GM23338 (cell line): ENCODE results near the gene AR. TPM values are rescaled to one million over a fixed set of nuclear protein-coding genes. Genes with fewer than 3 reads are reported as not detected.

Experiments used
- ATAC-seq: fragments of 200-7000 bp; cut with Tn5 transposase; 3 replicates; pipeline ENCODE4 v1.9.1; 2020
- DNase-seq: peaks from one replicate; pipeline ENCODE4 v3.0.0-alpha.2; 2015; ENCODE audit warnings: low spot score
- H2AFZ ChIP-seq: fragments of 200-600 bp; sonication (generic); 2 replicates; pipeline ENCODE4 v1.8.0; 2016; ENCODE audit warnings: antibody characterized with exemption, mild to moderate bottlenecking, moderate library complexity
- H3F3A ChIP-seq: fragments of 200-600 bp; sonication (generic); replicated peaks from 2 replicates; pipeline ENCODE4 v1.8.0; 2017; ENCODE audit warnings: antibody characterized with exemption, mixed run types, low read depth
- H3K27ac ChIP-seq: fragments of 200-600 bp; sonication (generic); 2 replicates; pipeline ENCODE4 v1.6.1; 2016; ENCODE audit warnings: low read depth
- H3K27me3 ChIP-seq: fragments of 200-600 bp; sonication (generic); 2 replicates; pipeline ENCODE4 v1.8.0; 2016; ENCODE audit warnings: mild to moderate bottlenecking, mixed run types, moderate library complexity; ENCODE audit not compliant: insufficient read depth
- H3K36me3 ChIP-seq: fragments of 200-600 bp; sonication (generic); 2 replicates; pipeline ENCODE4 v1.8.0; 2016; ENCODE audit warnings: mild to moderate bottlenecking; ENCODE audit not compliant: insufficient read depth
- H3K4me1 ChIP-seq: fragments of 200-600 bp; sonication (generic); 2 replicates; pipeline ENCODE4 v1.8.0; 2016; ENCODE audit warnings: mild to moderate bottlenecking, moderate library complexity; ENCODE audit not compliant: insufficient read depth
- H3K4me2 ChIP-seq: fragments of 200-600 bp; sonication (generic); 2 replicates; pipeline ENCODE4 v1.7.1; 2017; ENCODE audit warnings: mixed run types
- H3K4me3 ChIP-seq: fragments of 200-600 bp; sonication (generic); 2 replicates; pipeline ENCODE4 v1.6.1; 2016; ENCODE audit warnings: mixed run types
- H3K79me2 ChIP-seq: fragments of 200-600 bp; sonication (generic); replicated peaks from 2 replicates; pipeline ENCODE4 v1.8.0; 2017; ENCODE audit warnings: mild to moderate bottlenecking; ENCODE audit not compliant: insufficient read depth
- H3K9me2 ChIP-seq: fragments of 200-600 bp; sonication (generic); 2 replicates; pipeline ENCODE4 v1.8.0; 2017; ENCODE audit not compliant: insufficient read depth
- H4K20me1 ChIP-seq: fragments of 200-600 bp; sonication (generic); replicated peaks from 2 replicates; pipeline ENCODE4 v1.8.0; 2017; ENCODE audit warnings: mild to moderate bottlenecking; ENCODE audit not compliant: insufficient read depth
- H3K27ac Mint-ChIP-seq: 2 replicates; pipeline ENCODE4 v1.8.0; 2020; ENCODE audit warnings: inconsistent platforms, mild to moderate bottlenecking, moderate library complexity, mixed read lengths
- H3K27me3 Mint-ChIP-seq: 3 replicates; pipeline ENCODE4 v1.8.0; 2022; ENCODE audit warnings: low read depth, mild to moderate bottlenecking, moderate library complexity, mixed read lengths, inconsistent platforms; ENCODE audit not compliant: insufficient read depth, poor library complexity
- H3K36me3 Mint-ChIP-seq: 3 replicates; pipeline ENCODE4 v1.8.0; 2021; ENCODE audit warnings: low read depth, mild to moderate bottlenecking, inconsistent platforms, moderate library complexity, mixed read lengths
- H3K4me1 Mint-ChIP-seq: 3 replicates; pipeline ENCODE4 v1.8.0; 2020; ENCODE audit warnings: mild to moderate bottlenecking, inconsistent platforms, mixed read lengths
- H3K4me3 Mint-ChIP-seq: 3 replicates; pipeline ENCODE4 v1.8.0; 2021; ENCODE audit warnings: moderate library complexity, mild to moderate bottlenecking, inconsistent platforms, mixed read lengths
- H3K9me3 Mint-ChIP-seq: 3 replicates; pipeline ENCODE4 v1.8.0; 2020; ENCODE audit warnings: moderate library complexity, mild to moderate bottlenecking, inconsistent platforms, mixed read lengths
- CREB1 ChIP-seq: fragments of 250-450 bp; sonication (Bioruptor Pico); IDR thresholded peaks from 2 replicates; pipeline ENCODE4 v1.5.0; 2020; ENCODE audit warnings: low read depth, mild to moderate bottlenecking, moderate library complexity
- ETS1 ChIP-seq: IDR thresholded peaks from 2 replicates; pipeline ENCODE4 v1.6.1; 2016; ENCODE audit warnings: antibody characterized with exemption
- EZH2 ChIP-seq: fragments of 200-600 bp; sonication (generic); IDR thresholded peaks from one replicate; pipeline ENCODE4 v1.8.0; 2017; ENCODE audit warnings: antibody characterized with exemption, mild to moderate bottlenecking, low read depth; ENCODE audit not compliant: unreplicated experiment
- EZH2phosphoT487 ChIP-seq: fragments of 200-600 bp; sonication (generic); IDR thresholded peaks from one replicate; pipeline ENCODE4 v1.8.1; 2018; ENCODE audit warnings: antibody characterized with exemption; ENCODE audit not compliant: unreplicated experiment
- JUNB ChIP-seq: IDR thresholded peaks from one replicate; pipeline ENCODE4 v1.6.1; 2016; ENCODE audit warnings: antibody characterized with exemption; ENCODE audit not compliant: unreplicated experiment
- NANOG ChIP-seq: IDR thresholded peaks from 2 replicates; pipeline ENCODE4 v1.6.1; 2016; ENCODE audit warnings: antibody characterized with exemption, borderline replicate concordance
- POLR2AphosphoS5 ChIP-seq: IDR thresholded peaks from 2 replicates; pipeline ENCODE4 v1.6.1; 2016; ENCODE audit warnings: antibody characterized with exemption, low read depth
- REST ChIP-seq: IDR thresholded peaks from one replicate; pipeline ENCODE4 v1.6.1; 2018; ENCODE audit warnings: antibody characterized with exemption; ENCODE audit not compliant: unreplicated experiment
- STAT1 ChIP-seq: IDR thresholded peaks from one replicate; pipeline ENCODE4 v1.6.1; 2016; ENCODE audit warnings: antibody characterized with exemption; ENCODE audit not compliant: unreplicated experiment
- ZNF114 ChIP-seq: fragments of 250-450 bp; sonication (Bioruptor Pico); IDR thresholded peaks from 2 replicates; pipeline ENCODE4 v1.5.0; 2020; ENCODE audit warnings: mild to moderate bottlenecking, moderate library complexity
- ZNF331 ChIP-seq: fragments of 250-450 bp; sonication (Bioruptor Pico); IDR thresholded peaks from 2 replicates; pipeline ENCODE4 v1.5.0; 2020; ENCODE audit warnings: low read depth, mild to moderate bottlenecking, moderate library complexity
- polyA plus RNA-seq: library from polyadenylated mRNA; unstranded; fragments of >200 nt; fragmentation: Nextera tagmentation; extraction: Ambion mirVana; gene quantifications from 2 replicates; pipeline ENCODE4 v1.2.1, GENCODE V29; 2016
- total RNA-seq: library from RNA; depleted of rRNA; stranded (reverse); fragments of >200 nt; shearing (Covaris generic); gene quantifications from 2 replicates; pipeline ENCODE4 v1.2.3, GENCODE V29; 2014
- TF ChIP-seq, protein P1 (sequence below): fragments of 250-450 bp; sonication (Bioruptor Pico); IDR thresholded peaks from 2 replicates; pipeline ENCODE4 v1.5.0; 2020; ENCODE audit warnings: mild to moderate bottlenecking, moderate library complexity
- TF ChIP-seq, protein P2 (sequence below), 2 experiments: fragments of 200-600 bp in 1 of 2; sonication (generic) in 1 of 2; conservative IDR thresholded peaks; 2 replicates each; pipeline versions ENCODE4 v1.5.1 to v1.6.1; 2016 to 2017; ENCODE audit warnings: antibody characterized with exemption in 2 of 2, low read depth in 2 of 2, mild to moderate bottlenecking in 2 of 2, moderate library complexity in 1 of 2

Gene AR
- total and polyA plus RNA-seq, 2 experiments from 2014 or later, result 11.2 to 13.3 TPM

DNA sequence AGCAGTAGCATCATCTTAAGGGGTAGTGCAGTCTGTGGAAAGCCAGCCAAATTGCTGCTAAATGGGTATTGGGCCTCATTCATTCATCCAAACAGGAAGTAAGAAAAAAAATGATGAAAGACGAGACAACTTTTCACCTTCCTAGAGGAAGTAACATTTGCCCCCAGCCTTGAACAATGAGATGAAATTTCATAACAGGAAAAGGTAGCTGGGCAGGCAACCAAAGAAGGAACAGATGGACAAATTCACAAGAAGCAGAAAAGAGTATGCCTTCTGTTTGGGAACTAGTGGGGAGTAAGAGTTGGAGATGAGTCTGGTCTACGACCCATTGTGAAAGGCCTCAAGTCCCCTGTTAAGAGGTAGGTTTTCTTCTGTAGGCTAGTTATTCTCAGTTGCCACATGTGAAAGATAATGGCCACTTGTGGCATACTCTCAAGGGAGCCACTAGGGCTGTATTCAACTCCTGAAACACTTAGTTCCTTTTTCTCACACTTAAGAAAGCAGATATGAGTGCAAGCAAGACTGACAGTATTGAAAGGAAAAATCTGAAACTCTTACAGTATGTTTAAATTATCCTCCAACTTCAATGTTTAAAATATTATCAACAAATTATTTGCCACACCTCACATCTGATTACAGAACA, 190.4 kb downstream of the AR start:
- Histone ChIP-seq H2AFZ (no peak overlapping the region), H3K27me3 (no peaks in the 10 kb centered on the region), H3K4me2 (no peak overlapping the region), H3F3A (no peaks in the 10 kb centered on the region), H3K4me3 (no peak overlapping the region), H3K79me2 (no peaks in the 10 kb centered on the region), H3K36me3 (no peaks in the 10 kb centered on the region), H3K4me1 (no peaks in the 10 kb centered on the region), H3K9me2 (no peaks in the 10 kb centered on the region), H4K20me1 (no peaks in the 10 kb centered on the region), H3K27ac (no peak overlapping the region)
- ATAC-seq (no peak), DNase-seq (no peak)
- Mint-ChIP-seq H3K4me3 (no peak overlapping the region), H3K9me3 (no peaks in the 10 kb centered on the region; the same call in 2 of the 3 replicates), H3K4me1 (no peaks in the 10 kb centered on the region), H3K27ac (no peak overlapping the region), H3K36me3 (no peaks in the 10 kb centered on the region), H3K27me3 (no peaks in the 10 kb centered on the region)
- TF ChIP-seq ZNF331, result no peak
- TF ChIP-seq ZNF114 (CRISPR knock-in tag), result no peak
- TF ChIP-seq EZH2phosphoT487, result no peak
- no peak for TF ChIP-seq CREB1
- no peak for TF ChIP-seq REST
- no peak for TF ChIP-seq JUNB
- no peak for TF ChIP-seq POLR2AphosphoS5
- TF ChIP-seq EZH2, result no peak
- TF ChIP-seq, protein P1, sequence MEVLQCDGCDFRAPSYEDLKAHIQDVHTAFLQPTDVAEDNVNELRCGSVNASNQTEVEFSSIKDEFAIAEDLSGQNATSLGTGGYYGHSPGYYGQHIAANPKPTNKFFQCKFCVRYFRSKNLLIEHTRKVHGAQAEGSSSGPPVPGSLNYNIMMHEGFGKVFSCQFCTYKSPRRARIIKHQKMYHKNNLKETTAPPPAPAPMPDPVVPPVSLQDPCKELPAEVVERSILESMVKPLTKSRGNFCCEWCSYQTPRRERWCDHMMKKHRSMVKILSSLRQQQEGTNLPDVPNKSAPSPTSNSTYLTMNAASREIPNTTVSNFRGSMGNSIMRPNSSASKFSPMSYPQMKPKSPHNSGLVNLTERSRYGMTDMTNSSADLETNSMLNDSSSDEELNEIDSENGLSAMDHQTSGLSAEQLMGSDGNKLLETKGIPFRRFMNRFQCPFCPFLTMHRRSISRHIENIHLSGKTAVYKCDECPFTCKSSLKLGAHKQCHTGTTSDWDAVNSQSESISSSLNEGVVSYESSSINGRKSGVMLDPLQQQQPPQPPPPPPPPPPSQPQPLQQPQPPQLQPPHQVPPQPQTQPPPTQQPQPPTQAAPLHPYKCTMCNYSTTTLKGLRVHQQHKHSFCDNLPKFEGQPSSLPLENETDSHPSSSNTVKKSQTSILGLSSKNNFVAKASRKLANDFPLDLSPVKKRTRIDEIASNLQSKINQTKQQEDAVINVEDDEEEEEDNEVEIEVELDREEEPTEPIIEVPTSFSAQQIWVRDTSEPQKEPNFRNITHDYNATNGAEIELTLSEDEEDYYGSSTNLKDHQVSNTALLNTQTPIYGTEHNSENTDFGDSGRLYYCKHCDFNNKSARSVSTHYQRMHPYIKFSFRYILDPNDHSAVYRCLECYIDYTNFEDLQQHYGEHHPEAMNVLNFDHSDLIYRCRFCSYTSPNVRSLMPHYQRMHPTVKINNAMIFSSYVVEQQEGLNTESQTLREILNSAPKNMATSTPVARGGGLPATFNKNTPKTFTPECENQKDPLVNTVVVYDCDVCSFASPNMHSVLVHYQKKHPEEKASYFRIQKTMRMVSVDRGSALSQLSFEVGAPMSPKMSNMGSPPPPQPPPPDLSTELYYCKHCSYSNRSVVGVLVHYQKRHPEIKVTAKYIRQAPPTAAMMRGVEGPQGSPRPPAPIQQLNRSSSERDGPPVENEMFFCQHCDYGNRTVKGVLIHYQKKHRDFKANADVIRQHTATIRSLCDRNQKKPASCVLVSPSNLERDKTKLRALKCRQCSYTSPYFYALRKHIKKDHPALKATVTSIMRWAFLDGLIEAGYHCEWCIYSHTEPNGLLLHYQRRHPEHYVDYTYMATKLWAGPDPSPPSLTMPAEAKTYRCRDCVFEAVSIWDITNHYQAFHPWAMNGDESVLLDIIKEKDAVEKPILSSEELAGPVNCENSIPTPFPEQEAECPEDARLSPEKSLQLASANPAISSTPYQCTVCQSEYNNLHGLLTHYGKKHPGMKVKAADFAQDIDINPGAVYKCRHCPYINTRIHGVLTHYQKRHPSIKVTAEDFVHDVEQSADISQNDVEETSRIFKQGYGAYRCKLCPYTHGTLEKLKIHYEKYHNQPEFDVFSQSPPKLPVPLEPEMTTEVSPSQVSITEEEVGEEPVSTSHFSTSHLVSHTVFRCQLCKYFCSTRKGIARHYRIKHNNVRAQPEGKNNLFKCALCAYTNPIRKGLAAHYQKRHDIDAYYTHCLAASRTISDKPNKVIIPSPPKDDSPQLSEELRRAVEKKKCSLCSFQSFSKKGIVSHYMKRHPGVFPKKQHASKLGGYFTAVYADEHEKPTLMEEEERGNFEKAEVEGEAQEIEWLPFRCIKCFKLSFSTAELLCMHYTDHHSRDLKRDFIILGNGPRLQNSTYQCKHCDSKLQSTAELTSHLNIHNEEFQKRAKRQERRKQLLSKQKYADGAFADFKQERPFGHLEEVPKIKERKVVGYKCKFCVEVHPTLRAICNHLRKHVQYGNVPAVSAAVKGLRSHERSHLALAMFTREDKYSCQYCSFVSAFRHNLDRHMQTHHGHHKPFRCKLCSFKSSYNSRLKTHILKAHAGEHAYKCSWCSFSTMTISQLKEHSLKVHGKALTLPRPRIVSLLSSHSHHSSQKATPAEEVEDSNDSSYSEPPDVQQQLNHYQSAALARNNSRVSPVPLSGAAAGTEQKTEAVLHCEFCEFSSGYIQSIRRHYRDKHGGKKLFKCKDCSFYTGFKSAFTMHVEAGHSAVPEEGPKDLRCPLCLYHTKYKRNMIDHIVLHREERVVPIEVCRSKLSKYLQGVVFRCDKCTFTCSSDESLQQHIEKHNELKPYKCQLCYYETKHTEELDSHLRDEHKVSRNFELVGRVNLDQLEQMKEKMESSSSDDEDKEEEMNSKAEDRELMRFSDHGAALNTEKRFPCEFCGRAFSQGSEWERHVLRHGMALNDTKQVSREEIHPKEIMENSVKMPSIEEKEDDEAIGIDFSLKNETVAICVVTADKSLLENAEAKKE (CRISPR knock-in tag), result no peak
- TF ChIP-seq, protein P2, sequence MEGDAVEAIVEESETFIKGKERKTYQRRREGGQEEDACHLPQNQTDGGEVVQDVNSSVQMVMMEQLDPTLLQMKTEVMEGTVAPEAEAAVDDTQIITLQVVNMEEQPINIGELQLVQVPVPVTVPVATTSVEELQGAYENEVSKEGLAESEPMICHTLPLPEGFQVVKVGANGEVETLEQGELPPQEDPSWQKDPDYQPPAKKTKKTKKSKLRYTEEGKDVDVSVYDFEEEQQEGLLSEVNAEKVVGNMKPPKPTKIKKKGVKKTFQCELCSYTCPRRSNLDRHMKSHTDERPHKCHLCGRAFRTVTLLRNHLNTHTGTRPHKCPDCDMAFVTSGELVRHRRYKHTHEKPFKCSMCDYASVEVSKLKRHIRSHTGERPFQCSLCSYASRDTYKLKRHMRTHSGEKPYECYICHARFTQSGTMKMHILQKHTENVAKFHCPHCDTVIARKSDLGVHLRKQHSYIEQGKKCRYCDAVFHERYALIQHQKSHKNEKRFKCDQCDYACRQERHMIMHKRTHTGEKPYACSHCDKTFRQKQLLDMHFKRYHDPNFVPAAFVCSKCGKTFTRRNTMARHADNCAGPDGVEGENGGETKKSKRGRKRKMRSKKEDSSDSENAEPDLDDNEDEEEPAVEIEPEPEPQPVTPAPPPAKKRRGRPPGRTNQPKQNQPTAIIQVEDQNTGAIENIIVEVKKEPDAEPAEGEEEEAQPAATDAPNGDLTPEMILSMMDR (conservative IDR thresholded peaks at IDR 0.05; ENCODE audit: low read depth in 2 of 2), result no peak
- no peak for TF ChIP-seq STAT1
- TF ChIP-seq NANOG, result no peak
- no peak for TF ChIP-seq ETS1
